IPS-NIHi7 (cell line): ENCODE results near the gene ANKS1A.

Experiments used
- DNase-seq: peaks from one replicate; pipeline ENCODE4 v3.0.0; 2012; ENCODE audit warnings: mixed read lengths; ENCODE audit errors: extremely low spot score

Gene ANKS1A

GRCh38 chr6:35040398-35040797 is 151.3 kb downstream of the ANKS1A start:
- DNase-seq: no peak

- no peak for DNase-seq
These were observed 152.2 kb downstream of the ANKS1A start for GRCh38 chr6:35041086-35041861.

GRCh38 chr6:35042031-35042815 is 153.2 kb downstream of the ANKS1A start:
- no peak for DNase-seq

GRCh38 chr6:35043381-35044130 is 154.5 kb downstream of the ANKS1A start:
- no peak for DNase-seq

- no peak for DNase-seq
These were observed 155.2 kb downstream of the ANKS1A start for GRCh38 chr6:35044145-35044745.

- no peak for DNase-seq
These were observed 155.8 kb downstream of the ANKS1A start for GRCh38 chr6:35044761-35045421.

- no peak for DNase-seq
These were observed 157.0 kb downstream of the ANKS1A start for GRCh38 chr6:35046103-35046502.

GRCh38 chr6:35046862-35047261 is 157.8 kb downstream of the ANKS1A start:
- DNase-seq: no peak

- no peak for DNase-seq
These were observed 158.4 kb downstream of the ANKS1A start for GRCh38 chr6:35047265-35048011.

- DNase-seq: no peak
These were observed 159.1 kb downstream of the ANKS1A start for GRCh38 chr6:35048031-35048613.

GRCh38 chr6:35048631-35049083 is 159.6 kb downstream of the ANKS1A start:
- DNase-seq: no peak

- no peak for DNase-seq
These were observed 160.2 kb downstream of the ANKS1A start for GRCh38 chr6:35049156-35049735.

GRCh38 chr6:35049900-35050756 is 161.1 kb downstream of the ANKS1A start:
- DNase-seq: no peak

GRCh38 chr6:35050757-35051330 is 161.8 kb downstream of the ANKS1A start:
- no peak for DNase-seq

GRCh38 chr6:35051396-35051795 is 162.3 kb downstream of the ANKS1A start:
- DNase-seq: no peak

GRCh38 chr6:35051997-35052583 is 163.0 kb downstream of the ANKS1A start:
- DNase-seq: no peak

GRCh38 chr6:35052694-35053565 is 163.9 kb downstream of the ANKS1A start:
- no peak for DNase-seq
